GM12873 (cell line): ENCODE results near the gene PSMD14.

Source experiments
- TF ChIP-seq, protein P1 (sequence below): IDR thresholded peaks from 2 replicates; pipeline ENCODE4 v1.5.1; 2012; ENCODE audit warnings: low read depth, mild to moderate bottlenecking, moderate library complexity, low read length, control low read depth; ENCODE audit not compliant: insufficient read depth; ENCODE audit errors: missing control alignments

The PSMD14 gene

DNA sequence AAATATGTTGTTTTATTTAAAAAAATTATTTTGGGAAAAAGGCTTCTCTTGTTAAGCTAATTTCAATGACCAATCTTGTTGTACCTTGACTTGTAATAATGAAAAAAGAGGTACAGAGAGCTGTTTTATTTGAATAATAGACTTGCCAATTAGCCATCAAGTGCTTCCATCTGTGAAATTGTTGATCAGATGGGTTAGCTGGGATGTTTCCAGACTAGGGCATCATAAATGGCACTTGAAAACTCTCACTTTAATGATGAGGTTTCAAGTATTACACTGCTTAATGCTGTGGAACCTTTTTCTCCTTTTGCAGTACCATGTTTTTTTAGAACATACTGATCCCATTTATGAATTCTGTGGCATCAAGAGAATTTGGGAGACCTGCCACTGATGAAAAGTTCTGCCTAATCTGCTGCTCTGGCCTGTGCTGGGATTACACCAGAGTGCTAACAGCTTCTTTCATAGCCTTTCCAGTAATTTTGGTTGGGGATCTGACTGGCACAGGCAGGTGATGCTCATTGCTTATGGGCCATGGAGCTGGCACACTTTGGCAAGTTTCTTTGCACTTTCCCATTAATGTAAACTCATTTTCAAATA is 24.2 kb downstream of the PSMD14 start:
- TF ChIP-seq, protein P1, sequence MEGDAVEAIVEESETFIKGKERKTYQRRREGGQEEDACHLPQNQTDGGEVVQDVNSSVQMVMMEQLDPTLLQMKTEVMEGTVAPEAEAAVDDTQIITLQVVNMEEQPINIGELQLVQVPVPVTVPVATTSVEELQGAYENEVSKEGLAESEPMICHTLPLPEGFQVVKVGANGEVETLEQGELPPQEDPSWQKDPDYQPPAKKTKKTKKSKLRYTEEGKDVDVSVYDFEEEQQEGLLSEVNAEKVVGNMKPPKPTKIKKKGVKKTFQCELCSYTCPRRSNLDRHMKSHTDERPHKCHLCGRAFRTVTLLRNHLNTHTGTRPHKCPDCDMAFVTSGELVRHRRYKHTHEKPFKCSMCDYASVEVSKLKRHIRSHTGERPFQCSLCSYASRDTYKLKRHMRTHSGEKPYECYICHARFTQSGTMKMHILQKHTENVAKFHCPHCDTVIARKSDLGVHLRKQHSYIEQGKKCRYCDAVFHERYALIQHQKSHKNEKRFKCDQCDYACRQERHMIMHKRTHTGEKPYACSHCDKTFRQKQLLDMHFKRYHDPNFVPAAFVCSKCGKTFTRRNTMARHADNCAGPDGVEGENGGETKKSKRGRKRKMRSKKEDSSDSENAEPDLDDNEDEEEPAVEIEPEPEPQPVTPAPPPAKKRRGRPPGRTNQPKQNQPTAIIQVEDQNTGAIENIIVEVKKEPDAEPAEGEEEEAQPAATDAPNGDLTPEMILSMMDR, result no peak

DNA sequence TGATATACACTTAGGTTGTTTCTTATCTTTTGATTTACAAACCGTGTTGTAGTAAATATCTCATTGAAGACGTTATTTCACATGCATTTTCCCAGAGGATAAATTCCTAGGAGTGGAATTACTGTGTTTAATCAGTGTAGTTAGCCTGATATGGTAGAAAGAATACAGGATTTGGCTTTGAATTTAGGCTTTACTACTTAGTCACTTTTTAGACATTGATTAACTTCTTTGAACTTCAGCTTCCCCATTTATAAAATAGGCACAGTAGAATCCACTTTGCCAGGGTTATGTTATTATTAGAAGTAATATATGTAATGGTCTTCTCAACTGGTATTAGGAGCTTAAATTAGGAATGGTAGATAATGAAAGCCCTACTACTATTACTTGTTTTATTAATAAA is 27.4 kb downstream of the PSMD14 start:
- TF ChIP-seq, protein P1, result no peak

DNA sequence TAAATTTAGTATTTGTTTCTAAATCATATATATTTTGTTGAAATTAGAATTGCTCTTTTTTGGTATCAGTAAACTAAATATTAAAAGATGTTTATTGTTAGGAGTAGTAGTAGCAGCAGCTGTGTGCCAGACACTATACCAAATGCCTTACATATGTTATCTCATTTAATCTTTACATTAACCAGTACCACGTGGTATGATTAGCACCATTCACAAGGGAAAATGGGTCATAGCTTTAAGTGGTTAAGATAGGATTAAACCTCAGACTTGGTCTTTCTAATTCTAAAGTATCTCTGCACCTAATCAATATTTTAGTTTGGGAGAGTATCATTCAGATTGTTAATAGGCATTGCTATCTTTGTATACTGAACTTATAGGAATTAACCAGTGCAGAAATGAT is 29.0 kb downstream of the PSMD14 start:
- TF ChIP-seq, protein P1, result no peak

DNA sequence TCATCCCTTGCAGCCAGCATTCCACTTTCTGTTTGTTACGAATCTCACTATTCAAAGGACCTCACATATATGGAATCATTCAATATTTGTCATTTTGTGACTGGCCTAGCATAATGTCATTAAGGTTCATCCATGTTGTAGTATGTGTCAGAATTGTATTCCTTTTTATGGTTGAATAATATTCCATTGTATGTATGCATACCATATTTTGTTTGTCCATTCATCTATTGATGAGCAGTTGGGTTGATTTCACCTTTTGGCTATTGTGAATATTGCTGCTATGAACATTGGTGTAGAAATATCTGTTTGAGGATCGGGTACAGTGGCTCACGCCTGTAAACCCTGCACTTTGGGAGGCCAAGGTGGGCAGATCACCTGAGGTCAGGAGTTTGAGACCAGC is 35.0 kb downstream of the PSMD14 start:
- TF ChIP-seq, protein P1, result no peak

DNA sequence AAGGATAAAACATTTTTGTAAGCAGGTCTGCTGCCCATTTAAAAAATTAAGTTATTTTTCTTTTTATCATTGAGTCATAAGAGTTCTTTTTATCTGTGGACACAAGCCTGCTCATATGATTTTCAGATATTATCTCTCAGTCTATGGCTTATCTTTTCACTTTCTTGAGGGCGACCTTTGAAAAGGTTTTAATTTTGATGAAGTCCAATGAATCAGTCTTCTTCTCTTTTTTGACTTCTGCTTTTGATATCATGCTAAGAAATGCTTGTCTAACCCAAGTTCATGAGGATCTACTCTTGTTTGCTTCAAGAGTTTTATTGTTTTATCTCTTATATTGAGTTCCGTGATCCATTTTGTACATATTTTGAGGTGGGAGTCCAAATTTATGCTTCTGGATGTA is 36.5 kb downstream of the PSMD14 start:
- TF ChIP-seq, protein P1, result no peak

DNA sequence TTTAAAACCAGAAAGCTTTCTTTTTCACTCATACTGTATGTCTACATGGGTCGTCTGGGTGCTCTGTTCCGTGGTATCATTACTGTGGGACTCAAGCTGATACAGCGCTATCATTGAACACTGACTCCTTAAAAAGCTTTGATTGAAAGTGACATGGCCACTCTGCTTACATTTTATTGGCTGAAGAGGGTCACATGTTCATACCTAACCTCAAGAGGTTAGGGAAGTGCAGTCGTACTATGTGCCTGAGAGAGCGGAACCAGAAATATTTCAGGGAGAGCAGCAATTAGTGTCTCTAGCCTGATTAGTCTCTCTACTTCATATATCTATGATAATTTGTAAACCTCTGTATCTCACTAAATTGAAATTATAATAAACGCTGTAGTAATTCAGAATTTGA is 43.5 kb downstream of the PSMD14 start:
- TF ChIP-seq, protein P1, result no peak

DNA sequence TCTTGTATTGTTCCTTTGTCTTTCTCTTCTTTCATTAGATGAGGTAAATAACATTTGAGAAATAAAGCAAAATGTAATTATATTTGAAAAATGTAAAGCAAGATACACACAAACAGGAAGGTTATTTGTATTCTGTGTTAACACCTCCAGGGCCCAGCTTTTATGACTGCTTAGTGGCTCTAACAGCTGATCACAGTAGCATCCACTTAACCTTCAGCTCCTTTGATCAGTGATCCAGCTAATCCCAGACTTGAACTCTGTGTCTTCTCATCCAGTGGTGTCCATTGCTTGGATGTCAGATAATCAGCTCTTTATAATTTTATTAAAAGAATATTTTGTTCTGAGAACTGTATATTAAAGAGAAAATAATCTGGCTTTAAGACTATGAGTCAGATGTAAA is 44.5 kb downstream of the PSMD14 start:
- TF ChIP-seq, protein P1, result no peak
